ENCODE measurements around the gene ACTG2.

The ACTG2 gene

DNA sequence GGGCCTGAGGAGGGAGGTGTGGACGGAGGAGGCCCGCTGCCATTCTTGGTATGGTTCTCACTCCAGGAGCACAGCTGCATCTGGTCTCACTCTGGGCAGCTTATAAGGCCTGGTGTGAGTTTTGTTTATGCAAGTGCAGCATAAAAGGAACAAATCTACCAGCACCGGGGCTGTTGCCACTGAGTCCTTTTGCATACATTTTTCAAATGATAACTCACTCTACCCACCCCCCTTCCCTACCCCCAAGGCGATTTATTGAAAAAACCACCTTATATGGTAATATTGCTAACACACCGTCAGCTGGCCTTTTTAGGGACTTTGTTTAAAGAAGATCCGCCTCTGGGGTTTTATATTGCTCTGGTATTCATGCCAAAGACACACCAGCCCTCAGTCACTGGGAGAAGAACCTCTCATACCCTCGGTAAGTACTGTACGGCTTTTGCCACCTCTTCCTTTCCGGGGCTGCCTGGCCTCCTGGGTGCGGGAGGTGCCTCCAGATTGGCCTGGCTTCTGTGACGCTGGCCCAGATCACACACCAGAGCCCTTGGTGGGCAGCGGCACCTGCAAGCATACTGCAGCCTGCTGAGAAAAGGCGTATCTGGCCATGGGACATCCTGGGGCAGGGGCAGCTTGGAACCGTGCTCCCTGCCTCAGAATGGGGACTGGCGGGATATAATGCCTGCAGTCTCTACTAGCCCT lies at the start of gene ACTG2:
Gene ACTG2 (plus strand): TSS at position 378 of the 699 bp plus-strand sequence. CDS start 8,304 bp downstream, outside the sequence.
- no peak for DNase-seq (ENCODE audit: low read depth)
- H3K4me3 ChIP-seq (ENCODE audit: low read depth, low read length): no peak within 1 kb of the TSS
- TF ChIP-seq, protein P1, sequence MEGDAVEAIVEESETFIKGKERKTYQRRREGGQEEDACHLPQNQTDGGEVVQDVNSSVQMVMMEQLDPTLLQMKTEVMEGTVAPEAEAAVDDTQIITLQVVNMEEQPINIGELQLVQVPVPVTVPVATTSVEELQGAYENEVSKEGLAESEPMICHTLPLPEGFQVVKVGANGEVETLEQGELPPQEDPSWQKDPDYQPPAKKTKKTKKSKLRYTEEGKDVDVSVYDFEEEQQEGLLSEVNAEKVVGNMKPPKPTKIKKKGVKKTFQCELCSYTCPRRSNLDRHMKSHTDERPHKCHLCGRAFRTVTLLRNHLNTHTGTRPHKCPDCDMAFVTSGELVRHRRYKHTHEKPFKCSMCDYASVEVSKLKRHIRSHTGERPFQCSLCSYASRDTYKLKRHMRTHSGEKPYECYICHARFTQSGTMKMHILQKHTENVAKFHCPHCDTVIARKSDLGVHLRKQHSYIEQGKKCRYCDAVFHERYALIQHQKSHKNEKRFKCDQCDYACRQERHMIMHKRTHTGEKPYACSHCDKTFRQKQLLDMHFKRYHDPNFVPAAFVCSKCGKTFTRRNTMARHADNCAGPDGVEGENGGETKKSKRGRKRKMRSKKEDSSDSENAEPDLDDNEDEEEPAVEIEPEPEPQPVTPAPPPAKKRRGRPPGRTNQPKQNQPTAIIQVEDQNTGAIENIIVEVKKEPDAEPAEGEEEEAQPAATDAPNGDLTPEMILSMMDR (IDR thresholded peaks at IDR 0.05; ENCODE audit: control insufficient read depth, extremely low read depth, insufficient read depth): no peak

DNA sequence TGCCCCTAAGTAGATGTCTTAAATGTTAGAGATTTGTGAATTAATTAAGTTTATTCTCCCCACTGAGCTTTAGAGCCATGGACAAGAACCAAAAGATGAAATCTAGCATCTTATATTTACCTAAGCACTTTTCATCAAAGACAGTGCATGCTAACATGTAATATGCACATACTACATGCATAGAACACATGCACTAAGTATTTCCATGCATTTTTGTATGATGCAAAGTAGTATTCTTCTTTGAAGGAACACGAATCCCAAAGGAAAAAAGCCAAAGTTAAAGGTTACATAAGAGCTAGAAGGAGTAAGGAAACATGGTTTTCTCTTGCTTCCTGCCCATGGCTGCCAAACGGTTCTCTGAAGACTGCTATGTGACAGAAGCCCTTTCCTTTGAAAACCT lies 48.7 kb upstream of the ACTG2 start:
- no peak for DNase-seq (ENCODE audit: low read depth)
- TF ChIP-seq, protein P1 (IDR thresholded peaks at IDR 0.05; ENCODE audit: control insufficient read depth, extremely low read depth, insufficient read depth): no peak
- H3K4me3 ChIP-seq (ENCODE audit: low read depth, low read length): no peak overlapping the region

DNA sequence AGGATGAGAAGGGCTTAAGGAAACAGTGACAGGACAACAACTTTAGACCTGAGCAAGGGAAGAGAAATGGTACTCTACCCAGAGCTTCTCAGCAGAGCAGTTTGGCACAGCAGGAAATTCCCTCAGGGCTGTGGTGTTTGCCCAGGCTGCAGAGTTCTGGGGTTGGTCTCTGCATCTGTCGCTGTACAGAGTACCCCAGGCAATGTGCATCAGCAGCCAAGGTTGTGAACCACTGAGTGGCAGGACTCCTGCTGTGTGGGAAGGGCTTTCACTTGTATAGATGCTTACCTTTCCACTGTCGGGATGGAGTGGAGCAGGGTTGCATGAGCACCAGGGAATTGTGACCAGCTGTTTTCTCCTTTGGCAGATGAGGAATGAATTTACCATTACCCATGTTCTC lies 42.8 kb upstream of the ACTG2 start:
- H3K4me3 ChIP-seq (ENCODE audit: low read depth, low read length): no peak overlapping the region
- DNase-seq (ENCODE audit: low read depth): no peak
- TF ChIP-seq, protein P1 (IDR thresholded peaks at IDR 0.05; ENCODE audit: control insufficient read depth, extremely low read depth, insufficient read depth): no peak

DNA sequence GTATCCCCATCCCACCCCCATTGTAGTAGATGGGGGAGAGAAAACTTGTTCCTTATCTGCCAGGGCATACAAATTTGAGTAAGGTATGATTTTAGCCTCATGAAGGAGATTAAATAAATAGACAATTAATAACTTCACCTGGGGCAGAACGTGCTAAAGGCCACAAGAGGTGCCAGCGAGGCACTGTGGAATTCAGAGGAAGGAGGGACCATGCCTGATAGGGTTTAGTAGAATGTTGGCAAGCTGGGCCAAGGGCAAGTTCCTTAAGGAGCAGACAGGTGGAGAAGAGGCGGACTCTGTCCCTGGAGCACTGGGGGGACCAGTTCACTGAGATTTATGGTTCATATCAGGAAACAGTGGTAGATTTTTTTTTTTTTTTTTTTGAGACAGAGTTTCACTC lies 41.5 kb upstream of the ACTG2 start:
- no peak for DNase-seq (ENCODE audit: low read depth)
- H3K4me3 ChIP-seq (ENCODE audit: low read depth, low read length): no peak overlapping the region
- TF ChIP-seq, protein P1 (IDR thresholded peaks at IDR 0.05; ENCODE audit: control insufficient read depth, extremely low read depth, insufficient read depth): peak; percentile 32

DNA sequence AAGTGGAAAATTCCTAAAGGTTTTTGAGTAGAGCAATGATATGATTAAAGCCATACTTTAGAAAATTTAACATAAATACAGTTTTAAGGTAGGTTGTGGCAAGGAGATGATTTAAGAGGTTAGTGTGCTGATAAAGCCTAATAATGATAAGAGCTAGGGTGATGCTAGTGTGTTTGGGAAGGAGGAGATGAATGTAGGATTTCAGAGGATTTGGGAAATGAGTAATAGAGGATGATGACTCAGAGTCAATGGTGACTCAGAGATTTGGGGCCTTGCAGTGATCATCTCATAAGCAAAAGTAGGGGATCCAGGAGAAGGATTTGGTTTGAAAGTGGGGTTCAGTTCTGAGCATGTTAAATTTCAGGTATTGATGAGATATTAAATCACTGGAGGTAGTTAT lies 40.8 kb upstream of the ACTG2 start:
- H3K4me3 ChIP-seq (ENCODE audit: low read depth, low read length): no peak overlapping the region
- TF ChIP-seq, protein P1 (IDR thresholded peaks at IDR 0.05; ENCODE audit: control insufficient read depth, extremely low read depth, insufficient read depth): no peak

DNA sequence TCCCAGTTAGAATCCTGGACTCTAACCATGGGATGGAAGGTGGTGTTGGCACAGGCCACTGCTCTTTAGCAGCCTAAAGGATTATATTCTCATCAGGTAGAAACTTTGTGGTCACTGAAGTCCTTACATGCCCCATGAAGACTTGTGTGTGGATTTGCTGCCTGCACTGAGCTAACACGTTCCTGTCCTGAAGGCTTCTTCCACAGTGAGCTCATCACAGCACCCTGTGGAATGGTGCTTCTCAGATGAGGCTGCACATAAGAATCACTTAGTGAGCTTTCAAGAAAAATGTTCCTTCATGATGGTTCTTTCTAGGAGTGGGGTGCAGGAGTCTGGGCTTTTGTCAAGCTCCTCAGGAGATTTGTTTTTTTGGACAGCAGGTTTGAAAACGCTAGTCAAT lies 37.3 kb upstream of the ACTG2 start:
- H3K4me3 ChIP-seq (ENCODE audit: low read depth, low read length): no peak overlapping the region
- TF ChIP-seq, protein P1 (IDR thresholded peaks at IDR 0.05; ENCODE audit: control insufficient read depth, extremely low read depth, insufficient read depth): no peak
- DNase-seq (ENCODE audit: low read depth): no peak

More for the DNA sequence above, 40.8 kb upstream of the ACTG2 start:
- DNase-seq (ENCODE audit: low read depth): no peak

DNA sequence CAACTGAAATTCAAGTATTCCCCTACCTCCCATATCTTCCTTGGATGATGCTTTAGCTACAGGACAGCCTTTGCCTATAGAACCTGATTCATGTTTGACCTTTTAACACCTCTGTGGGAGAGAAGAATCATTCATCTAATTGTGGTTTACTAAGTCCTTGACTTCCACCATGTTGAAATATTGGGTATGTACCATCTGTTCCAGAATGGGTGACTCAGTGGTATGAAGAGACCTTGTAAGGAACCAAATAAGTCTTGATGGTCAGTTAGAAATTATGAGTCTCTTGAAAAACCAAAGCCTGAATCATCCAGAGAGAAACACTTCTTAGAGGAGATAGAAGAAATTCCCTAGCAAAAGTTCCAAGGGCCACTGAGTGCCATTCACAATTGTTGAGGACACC lies 36.6 kb upstream of the ACTG2 start:
- no peak for DNase-seq (ENCODE audit: low read depth)
- TF ChIP-seq, protein P1 (IDR thresholded peaks at IDR 0.05; ENCODE audit: control insufficient read depth, extremely low read depth, insufficient read depth): no peak
- H3K4me3 ChIP-seq (ENCODE audit: low read depth, low read length): no peak overlapping the region
